ENCODE data around the gene PRKACA. TPM values are rescaled to one million over a fixed set of nuclear protein-coding genes. Genes with fewer than 3 reads are reported as not detected.

PRKACA gene
- total RNA-seq, 4 donors from 2014 or later: 16.7 to 74.8 (median 39.5) TPM

- H3K4me3 ChIP-seq: no peak overlapping the region
- no peaks in the 10 kb centered on the region for H3K27me3 ChIP-seq
- intact Hi-C loops (cut with DNase I; ENCODE audit: low total_unique reads): loop anchor here (5.0 kb wide), 1 partner anchor 67 kb away; the partner anchor contains the start of gene ASF1B
- H3K4me1 ChIP-seq: peaks cover 9 to 34% (median 25%) of the 10 kb centered on the region in 4 donors
- WGBS, 2 donors (ENCODE audit: low coverage in 1 of 2): 96 to 98% methylated on average over 13 to 43 of the region's 43 CpGs
- DNase-seq: no peak
- no peaks in the 10 kb centered on the region for H3K9me3 ChIP-seq
- H3K36me3 ChIP-seq: no peaks in the 10 kb centered on the region
- no peak overlapping the region for H3K27ac ChIP-seq
- in situ Hi-C loops (cut with MboI; ENCODE audit: low pct_ligation_motif_present in 1 of 4, low pct_unique_long_range_greater_than_20kb in 1 of 4, low sequenced_read_pairs in 3 of 4): loop anchor here in 3 of 4 donors (10.0 to 25.0 kb wide), 3 partner anchors 183 to 483 kb away; partner anchors contain the start of gene NANOS3 (in 3 of the 3)
- TF ChIP-seq POLR2A (IDR thresholded peaks at IDR 0.05) (no peak), CTCF (IDR thresholded peaks at IDR 0.05) (no peak), POLR2AphosphoS5 (IDR thresholded peaks at IDR 0.05) (no peak), EP300 (IDR thresholded peaks at IDR 0.05; ENCODE audit: low read depth) (no peak)
Observed at GRCh38 chr19:14070268-14071050, 47.1 kb downstream of the PRKACA start.

- in situ Hi-C loops (cut with MboI; ENCODE audit: low pct_ligation_motif_present in 1 of 4, low pct_unique_long_range_greater_than_20kb in 1 of 4, low sequenced_read_pairs in 3 of 4) (loop anchor here in 3 of 4 donors (10.0 to 25.0 kb wide), 3 partner anchors 179 to 479 kb away; partner anchors contain the start of gene NANOS3 (in 2 of the 3)), intact Hi-C loops (cut with DNase I; ENCODE audit: low total_unique reads) (no loop called here)
- H3K27ac ChIP-seq: no peak overlapping the region
- TF ChIP-seq EP300 (IDR thresholded peaks at IDR 0.05; ENCODE audit: low read depth): no peak
- TF ChIP-seq CTCF (IDR thresholded peaks at IDR 0.05): no peak
- no peak for TF ChIP-seq POLR2AphosphoS5 (IDR thresholded peaks at IDR 0.05)
- no peak for TF ChIP-seq POLR2A (IDR thresholded peaks at IDR 0.05)
- no peak overlapping the region for H3K4me3 ChIP-seq
- DNase-seq: no peak
- no peaks in the 10 kb centered on the region for H3K36me3 ChIP-seq
- H3K27me3 ChIP-seq: peaks cover 18% of the 10 kb centered on the region
- H3K9me3 ChIP-seq: no peaks in the 10 kb centered on the region
- H3K4me1 ChIP-seq: no peaks in the 10 kb centered on the region
- WGBS, 2 donors (ENCODE audit: low coverage in 1 of 2): 61% methylated on average over 2 of the region's 2 CpGs
Observed at GRCh38 chr19:14066134-14066533, 51.4 kb downstream of the PRKACA start.

GRCh38 chr19:14063105-14063504, 54.5 kb downstream of the PRKACA start:
- H3K4me3 ChIP-seq: no peak overlapping the region
- no peak for DNase-seq
- no peaks in the 10 kb centered on the region for H3K36me3 ChIP-seq
- in situ Hi-C loops (cut with MboI; ENCODE audit: low pct_ligation_motif_present in 1 of 4, low pct_unique_long_range_greater_than_20kb in 1 of 4, low sequenced_read_pairs in 3 of 4) (loop anchor here in 3 of 4 donors (10.0 to 25.0 kb wide), 3 partner anchors 176 to 476 kb away; partner anchors contain the start of gene NANOS3 (in 2 of the 3)), intact Hi-C loops (cut with DNase I; ENCODE audit: low total_unique reads) (no loop called here)
- H3K9me3 ChIP-seq: no peaks in the 10 kb centered on the region
- TF ChIP-seq POLR2AphosphoS5 (IDR thresholded peaks at IDR 0.05) (no peak), POLR2A (IDR thresholded peaks at IDR 0.05) (no peak), EP300 (IDR thresholded peaks at IDR 0.05; ENCODE audit: low read depth) (no peak), CTCF (IDR thresholded peaks at IDR 0.05) (no peak)
- WGBS, 2 donors (ENCODE audit: low coverage in 1 of 2): 76 to 80% methylated on average over 7 of the region's 7 CpGs
- no peak overlapping the region for H3K27ac ChIP-seq
- H3K4me1 ChIP-seq: peaks cover 0 to 10% (median 2%) of the 10 kb centered on the region in 4 donors
- H3K27me3 ChIP-seq: peaks cover 48% of the 10 kb centered on the region

- 60 to 79% methylated on average over 2 to 5 of the region's 5 CpGs for WGBS, 2 donors (ENCODE audit: low coverage in 1 of 2)
- no peak overlapping the region for H3K27ac ChIP-seq
- intact Hi-C loops (cut with DNase I; ENCODE audit: low total_unique reads): no loop called here
Observed at GRCh38 chr19:14062558-14062855, 55.1 kb downstream of the PRKACA start.

More at GRCh38 chr19:14062558-14062855, 55.1 kb downstream of the PRKACA start:
- peaks cover 54% of the 10 kb centered on the region for H3K27me3 ChIP-seq
- H3K4me3 ChIP-seq: no peak overlapping the region
- TF ChIP-seq POLR2AphosphoS5 (IDR thresholded peaks at IDR 0.05): no peak
- TF ChIP-seq CTCF (IDR thresholded peaks at IDR 0.05): no peak
- no peak for TF ChIP-seq POLR2A (IDR thresholded peaks at IDR 0.05)
- no peak for TF ChIP-seq EP300 (IDR thresholded peaks at IDR 0.05; ENCODE audit: low read depth)
- H3K9me3 ChIP-seq: no peaks in the 10 kb centered on the region
- no peak for DNase-seq
- in situ Hi-C loops (cut with MboI; ENCODE audit: low pct_ligation_motif_present in 1 of 4, low pct_unique_long_range_greater_than_20kb in 1 of 4, low sequenced_read_pairs in 3 of 4): loop anchor here in 3 of 4 donors (10.0 to 25.0 kb wide), 3 partner anchors 175 to 475 kb away; partner anchors contain the start of gene NANOS3 (in 2 of the 3)
- H3K36me3 ChIP-seq: no peaks in the 10 kb centered on the region
- peaks cover 0 to 15% (median 7%) of the 10 kb centered on the region in 4 donors for H3K4me1 ChIP-seq
